ENCODE measurements around the gene SLC16A7.
"Not testable (repeated sequence)": the region's sequence is repeated elsewhere in the genome, so short reads cannot be mapped to it uniquely, and the experiment has no call there.

GRCh38 chr12:59751091-59751490 is 155.3 kb downstream of the SLC16A7 start:
- TF ChIP-seq POLR2A, POLR2AphosphoS5, TAF1 (IDR thresholded peaks at IDR 0.05; ENCODE audit: low read depth, low read length): not testable (repeated sequence)
